Fibroblast of skin of back (primary cell): ENCODE data around the gene DHX8.

Experiments used
- DNase-seq: peaks from one replicate; pipeline ENCODE4 v3.0.0-alpha.2; 2013

DHX8 gene

GRCh38 chr17:43548689-43549379, 65.1 kb downstream of the DHX8 start:
- DNase-seq: no peak

- DNase-seq: no peak
Observed at GRCh38 chr17:43549496-43549895, 65.7 kb downstream of the DHX8 start.

- DNase-seq: no peak
Observed at GRCh38 chr17:43550754-43551153, 67.0 kb downstream of the DHX8 start.

- no peak for DNase-seq
Observed at GRCh38 chr17:43552229-43552837, 68.6 kb downstream of the DHX8 start.

GRCh38 chr17:43553573-43553972, 69.8 kb downstream of the DHX8 start:
- no peak for DNase-seq

GRCh38 chr17:43554857-43555256, 71.1 kb downstream of the DHX8 start:
- DNase-seq: no peak

GRCh38 chr17:43556292-43556691, 72.5 kb downstream of the DHX8 start:
- DNase-seq: no peak

GRCh38 chr17:43558805-43559160, 75.0 kb downstream of the DHX8 start:
- DNase-seq: no peak

GRCh38 chr17:43559161-43559816, 75.5 kb downstream of the DHX8 start:
- DNase-seq: no peak

- no peak for DNase-seq
Observed at GRCh38 chr17:43560461-43561427, 77.0 kb downstream of the DHX8 start.

GRCh38 chr17:43562679-43563599, 79.2 kb downstream of the DHX8 start:
- no peak for DNase-seq

GRCh38 chr17:43563600-43564594, 80.1 kb downstream of the DHX8 start:
- DNase-seq: no peak

- no peak for DNase-seq
Observed at GRCh38 chr17:43568506-43569082, 84.8 kb downstream of the DHX8 start.

- DNase-seq: peak; percentile 62
Observed at GRCh38 chr17:43570518-43570928, 86.7 kb downstream of the DHX8 start.

GRCh38 chr17:43572368-43572980, 88.7 kb downstream of the DHX8 start:
- DNase-seq: no peak

- no peak for DNase-seq
Observed at GRCh38 chr17:43573579-43574321, 90.0 kb downstream of the DHX8 start.

- DNase-seq: no peak
Observed at GRCh38 chr17:43574348-43574747, 90.6 kb downstream of the DHX8 start.

GRCh38 chr17:43574896-43575525, 91.2 kb downstream of the DHX8 start:
- DNase-seq: no peak
